ENCODE results near the gene ANKRD50.

DNA sequence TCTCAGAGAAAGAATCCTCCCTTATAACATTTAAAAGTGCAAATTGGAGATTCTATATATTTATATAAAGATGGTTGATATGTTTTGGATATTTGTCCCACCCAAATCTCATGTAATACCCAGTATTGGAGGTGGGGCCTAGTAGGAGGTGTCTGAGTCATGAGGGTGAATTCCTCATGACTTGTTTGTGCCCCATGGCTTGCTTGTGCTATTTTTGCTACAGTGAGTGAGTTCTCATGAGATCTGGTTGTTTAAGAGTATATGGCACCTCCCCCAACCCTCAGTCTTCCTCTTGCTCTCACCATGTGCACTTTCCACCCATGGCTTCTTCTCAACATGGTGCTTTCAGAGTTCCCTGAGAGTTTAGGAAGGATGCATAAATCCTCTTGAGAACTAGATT, 9.5 kb upstream of the ANKRD50 start:
- TF ChIP-seq, protein P1, sequence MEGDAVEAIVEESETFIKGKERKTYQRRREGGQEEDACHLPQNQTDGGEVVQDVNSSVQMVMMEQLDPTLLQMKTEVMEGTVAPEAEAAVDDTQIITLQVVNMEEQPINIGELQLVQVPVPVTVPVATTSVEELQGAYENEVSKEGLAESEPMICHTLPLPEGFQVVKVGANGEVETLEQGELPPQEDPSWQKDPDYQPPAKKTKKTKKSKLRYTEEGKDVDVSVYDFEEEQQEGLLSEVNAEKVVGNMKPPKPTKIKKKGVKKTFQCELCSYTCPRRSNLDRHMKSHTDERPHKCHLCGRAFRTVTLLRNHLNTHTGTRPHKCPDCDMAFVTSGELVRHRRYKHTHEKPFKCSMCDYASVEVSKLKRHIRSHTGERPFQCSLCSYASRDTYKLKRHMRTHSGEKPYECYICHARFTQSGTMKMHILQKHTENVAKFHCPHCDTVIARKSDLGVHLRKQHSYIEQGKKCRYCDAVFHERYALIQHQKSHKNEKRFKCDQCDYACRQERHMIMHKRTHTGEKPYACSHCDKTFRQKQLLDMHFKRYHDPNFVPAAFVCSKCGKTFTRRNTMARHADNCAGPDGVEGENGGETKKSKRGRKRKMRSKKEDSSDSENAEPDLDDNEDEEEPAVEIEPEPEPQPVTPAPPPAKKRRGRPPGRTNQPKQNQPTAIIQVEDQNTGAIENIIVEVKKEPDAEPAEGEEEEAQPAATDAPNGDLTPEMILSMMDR (IDR thresholded peaks at IDR 0.05), result no peak
- no peak for TF ChIP-seq POLR2A (IDR thresholded peaks at IDR 0.05)
- TF ChIP-seq EP300 (IDR thresholded peaks at IDR 0.05), result no peak

Data from suprapubic skin (tissue), 3 donors.